Fibroblast of gingiva (primary cell): ENCODE data around the gene RANBP10.

Source experiments
- DNase-seq: peaks from one replicate; pipeline ENCODE4 v3.0.0-alpha.2; 2011; ENCODE audit warnings: low read depth

RANBP10 gene

DNA sequence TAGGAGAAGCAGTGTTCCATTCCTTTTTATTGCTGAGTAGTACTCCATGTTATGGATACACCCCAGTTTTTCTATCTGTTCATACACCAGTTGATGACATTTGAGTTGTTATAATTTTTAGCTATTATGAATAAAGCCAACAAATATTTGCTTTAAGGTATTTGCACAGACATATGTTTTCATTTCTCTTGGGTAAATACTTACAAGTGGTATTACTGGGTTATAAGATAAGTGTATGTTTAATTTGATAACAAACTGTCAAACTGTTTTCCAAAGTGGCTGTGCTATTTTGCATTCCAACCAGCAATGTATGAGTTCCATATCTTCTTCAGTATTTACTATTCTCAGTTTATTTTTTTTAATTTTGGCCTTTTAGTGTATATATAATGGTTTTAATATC, 59.5 kb downstream of the RANBP10 start:
- no peak for DNase-seq

DNA sequence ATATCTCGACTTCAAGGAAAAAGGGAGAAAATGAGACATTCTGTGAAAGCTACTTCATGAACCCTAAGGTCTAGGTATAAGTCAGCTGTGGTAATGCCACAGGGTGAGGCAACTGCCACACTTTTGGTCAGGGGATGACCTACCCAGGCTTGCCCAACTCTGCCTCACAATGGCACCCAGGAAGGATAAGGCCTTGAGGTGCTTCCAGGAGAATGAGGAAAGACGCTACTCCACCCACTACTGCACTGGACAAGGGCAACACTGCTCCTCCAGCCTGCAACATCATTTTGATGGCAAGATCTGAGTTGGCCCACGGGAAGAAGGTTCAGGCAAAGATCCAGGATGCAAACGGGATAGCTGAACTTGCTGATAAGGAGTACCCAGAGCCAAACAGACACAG, 65.2 kb downstream of the RANBP10 start:
- DNase-seq = no peak

DNA sequence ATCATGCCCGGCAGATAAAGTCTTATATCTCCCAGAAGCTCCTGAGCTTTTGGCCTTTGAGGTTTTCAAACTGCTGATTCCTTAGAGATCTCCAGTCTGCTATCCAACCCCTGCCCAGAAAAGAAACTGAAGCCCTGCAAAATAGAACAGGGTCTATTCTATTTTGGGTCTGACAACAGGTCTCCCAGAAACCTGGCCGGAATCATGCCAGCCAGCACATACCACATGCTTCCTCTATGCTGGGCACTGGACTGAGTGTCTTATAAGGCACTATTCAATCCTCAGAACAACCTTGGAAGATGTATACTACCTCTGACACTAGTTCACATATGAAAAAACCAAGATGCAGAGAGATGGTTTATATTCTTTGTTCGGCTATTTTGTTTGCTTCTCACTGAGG, 66.0 kb downstream of the RANBP10 start:
- no peak for DNase-seq

DNA sequence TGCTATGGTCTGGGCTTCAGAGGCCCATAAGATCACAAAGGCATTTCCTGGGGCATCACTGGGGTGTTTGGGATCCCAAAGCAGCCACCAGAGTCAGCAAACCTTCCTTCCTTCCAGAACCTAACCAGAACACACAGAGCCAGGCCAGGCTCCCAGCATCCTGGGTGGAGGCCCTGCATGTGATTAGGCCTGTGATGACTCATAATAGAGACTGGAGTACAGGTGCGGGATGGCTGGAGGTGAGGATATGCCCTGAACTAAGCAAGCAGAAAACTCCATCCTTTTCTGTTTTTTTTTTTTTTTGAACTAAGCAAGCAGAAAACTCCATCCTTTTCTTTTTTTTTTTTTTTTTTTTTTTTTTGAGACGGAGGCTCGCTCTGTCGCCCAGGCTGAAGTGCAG, 69.5 kb downstream of the RANBP10 start:
- no peak for DNase-seq

DNA sequence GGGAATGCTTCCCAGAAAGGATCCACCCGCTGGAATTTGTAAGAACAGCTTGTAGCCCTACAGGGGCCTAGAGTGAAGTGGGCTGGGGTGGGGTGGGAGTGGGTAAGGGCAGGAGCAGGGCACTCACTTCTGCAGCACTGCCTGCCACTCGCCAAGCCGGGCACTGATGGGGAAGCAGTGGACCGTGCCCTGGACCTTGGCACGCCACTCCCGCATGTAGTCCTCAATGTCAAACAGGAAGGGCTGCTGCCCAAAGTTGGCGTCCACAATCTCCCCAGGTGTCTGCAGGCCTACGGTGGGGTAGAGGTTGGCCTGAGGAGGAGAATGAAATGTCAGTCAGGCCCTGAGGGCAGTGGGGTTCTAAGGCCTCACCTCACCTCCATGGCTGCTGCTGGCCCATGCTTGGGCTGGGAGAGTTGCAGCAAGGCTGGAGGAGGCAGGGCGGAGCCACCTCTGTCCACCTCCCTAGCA, 71.6 kb downstream of the RANBP10 start:
- DNase-seq = no peak

DNA sequence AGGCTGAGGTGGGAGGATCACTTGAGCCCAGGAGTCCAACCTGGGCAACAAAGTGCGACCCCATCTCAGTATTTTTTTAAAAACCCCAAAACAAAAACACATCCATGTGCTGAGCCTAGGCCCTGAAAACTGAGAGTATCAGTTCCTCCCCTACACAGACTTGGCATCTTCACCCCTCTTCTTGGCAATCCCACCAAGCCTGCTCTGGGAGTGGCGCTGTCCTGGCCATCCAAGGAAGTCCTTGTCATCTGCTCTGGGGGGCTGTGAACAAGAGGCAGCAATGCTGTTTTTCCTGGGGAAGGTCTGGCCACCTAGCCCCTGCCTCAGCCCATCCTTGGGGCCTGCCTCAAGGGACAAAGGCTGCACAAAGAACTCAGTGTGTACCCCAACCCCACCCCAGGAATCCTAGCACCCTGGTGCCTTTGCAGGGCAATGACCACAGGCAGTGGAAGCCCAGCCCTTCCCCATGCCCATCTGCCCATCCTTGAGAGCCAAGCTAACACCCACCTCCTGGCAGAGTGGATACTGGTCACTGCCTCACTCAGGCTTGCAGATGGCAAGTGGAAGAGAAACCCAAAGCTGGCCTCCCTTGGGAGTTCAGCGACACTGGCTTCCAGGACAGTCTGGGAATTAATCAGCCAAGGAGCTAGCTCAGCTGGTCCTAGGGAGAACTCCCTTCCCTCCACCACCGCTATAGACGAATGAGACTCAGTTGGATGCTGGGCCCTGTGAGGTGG, 72.5 kb downstream of the RANBP10 start:
- DNase-seq = no peak

DNA sequence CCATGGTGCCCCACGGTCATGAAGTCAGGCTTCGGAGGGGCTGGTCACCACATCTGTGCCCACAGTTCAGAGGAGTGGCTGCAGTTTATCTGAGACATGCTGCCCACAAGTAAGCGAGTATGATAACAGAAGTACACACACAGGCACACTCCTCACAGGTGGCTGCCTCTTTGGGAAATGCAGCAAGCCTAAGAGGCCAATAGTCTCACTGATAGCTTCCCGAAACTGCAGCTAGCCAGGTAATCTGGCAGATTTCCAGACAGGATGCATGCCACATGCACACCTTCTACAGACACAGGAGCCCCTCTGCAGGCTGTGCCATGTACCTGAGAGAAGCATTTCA, 74.6 kb downstream of the RANBP10 start:
- DNase-seq = no peak

DNA sequence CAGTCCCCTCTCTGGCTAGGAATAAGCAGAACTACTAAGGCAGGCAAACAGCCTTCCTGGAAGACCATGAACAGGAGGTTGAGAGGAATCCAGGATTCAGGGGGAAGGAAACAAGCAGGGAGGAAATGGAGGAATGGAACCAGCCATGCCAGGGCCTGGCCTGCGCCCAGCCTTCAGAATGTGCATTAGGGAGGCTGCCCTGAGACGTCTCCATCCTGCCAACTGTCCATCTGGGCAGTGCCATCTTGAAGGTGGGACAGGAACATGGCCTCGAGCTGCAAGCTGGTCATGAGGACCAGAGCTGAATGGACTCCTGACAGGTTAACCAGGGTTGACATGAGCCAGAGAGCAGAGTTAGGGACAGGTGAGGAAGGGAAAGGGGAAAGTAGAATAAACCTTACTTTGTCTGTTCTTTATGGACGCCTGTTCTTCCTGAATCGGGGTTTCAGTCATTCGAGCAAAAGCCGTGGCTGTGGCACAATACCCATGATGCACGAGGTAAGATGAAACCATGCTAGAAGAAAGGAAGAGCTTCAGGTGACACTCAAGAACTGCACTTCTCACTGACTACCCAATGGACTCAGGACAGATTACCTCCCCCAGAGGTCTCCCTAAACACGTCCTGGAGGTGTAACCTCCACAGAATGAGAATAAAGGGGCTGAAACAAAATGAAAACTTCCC, 75.1 kb downstream of the RANBP10 start:
- DNase-seq = no peak

DNA sequence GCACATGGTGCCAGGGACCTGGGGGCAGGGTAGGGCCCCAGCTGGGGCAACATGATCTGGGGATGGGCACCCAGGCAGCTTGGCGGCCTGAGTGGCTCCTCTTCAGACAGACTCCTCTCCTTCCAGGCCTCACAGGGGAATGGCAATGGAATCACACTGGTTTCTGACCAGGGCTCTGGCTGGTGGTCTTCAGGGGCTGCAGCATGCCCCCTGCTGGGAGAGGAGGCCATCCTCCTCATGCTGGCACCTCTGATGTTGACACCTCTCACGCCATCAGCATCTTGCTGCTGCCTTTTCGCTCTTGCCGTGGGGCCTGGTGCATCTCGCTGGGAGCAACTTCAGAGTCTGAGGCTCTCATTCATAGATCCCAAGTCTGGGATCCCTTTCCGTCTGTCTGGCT, 76.0 kb downstream of the RANBP10 start:
- DNase-seq = no peak

DNA sequence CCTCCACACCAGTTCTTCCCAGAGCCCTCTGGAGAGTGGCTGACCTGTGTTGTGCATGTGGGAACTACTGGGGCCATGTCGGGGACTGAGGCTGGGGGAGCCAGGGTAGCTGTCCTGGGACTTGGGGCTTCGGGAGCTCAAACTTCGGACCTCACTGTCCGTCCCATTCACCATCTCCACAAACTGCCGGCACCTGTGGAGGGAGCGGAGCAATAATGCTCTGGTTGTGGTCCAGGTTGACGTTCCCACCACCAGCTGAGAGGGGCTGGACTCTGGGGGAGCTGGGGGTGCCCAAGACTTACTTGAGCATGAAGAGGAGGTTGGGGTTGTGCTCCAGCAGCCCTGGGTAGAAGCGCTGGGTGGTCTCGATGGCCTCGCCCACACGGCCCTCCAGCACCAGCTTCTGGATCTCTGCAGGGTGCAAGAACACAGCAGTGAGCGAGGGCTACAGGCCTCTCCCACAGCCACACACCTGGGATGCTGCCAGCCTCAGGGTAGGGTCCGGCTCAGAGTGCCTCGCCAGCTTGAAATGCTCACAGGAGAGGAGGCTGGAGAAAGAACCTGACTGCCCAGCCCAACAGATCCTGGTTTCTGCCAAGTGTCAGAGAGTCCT, 76.6 kb downstream of the RANBP10 start:
- DNase-seq = no peak

DNA sequence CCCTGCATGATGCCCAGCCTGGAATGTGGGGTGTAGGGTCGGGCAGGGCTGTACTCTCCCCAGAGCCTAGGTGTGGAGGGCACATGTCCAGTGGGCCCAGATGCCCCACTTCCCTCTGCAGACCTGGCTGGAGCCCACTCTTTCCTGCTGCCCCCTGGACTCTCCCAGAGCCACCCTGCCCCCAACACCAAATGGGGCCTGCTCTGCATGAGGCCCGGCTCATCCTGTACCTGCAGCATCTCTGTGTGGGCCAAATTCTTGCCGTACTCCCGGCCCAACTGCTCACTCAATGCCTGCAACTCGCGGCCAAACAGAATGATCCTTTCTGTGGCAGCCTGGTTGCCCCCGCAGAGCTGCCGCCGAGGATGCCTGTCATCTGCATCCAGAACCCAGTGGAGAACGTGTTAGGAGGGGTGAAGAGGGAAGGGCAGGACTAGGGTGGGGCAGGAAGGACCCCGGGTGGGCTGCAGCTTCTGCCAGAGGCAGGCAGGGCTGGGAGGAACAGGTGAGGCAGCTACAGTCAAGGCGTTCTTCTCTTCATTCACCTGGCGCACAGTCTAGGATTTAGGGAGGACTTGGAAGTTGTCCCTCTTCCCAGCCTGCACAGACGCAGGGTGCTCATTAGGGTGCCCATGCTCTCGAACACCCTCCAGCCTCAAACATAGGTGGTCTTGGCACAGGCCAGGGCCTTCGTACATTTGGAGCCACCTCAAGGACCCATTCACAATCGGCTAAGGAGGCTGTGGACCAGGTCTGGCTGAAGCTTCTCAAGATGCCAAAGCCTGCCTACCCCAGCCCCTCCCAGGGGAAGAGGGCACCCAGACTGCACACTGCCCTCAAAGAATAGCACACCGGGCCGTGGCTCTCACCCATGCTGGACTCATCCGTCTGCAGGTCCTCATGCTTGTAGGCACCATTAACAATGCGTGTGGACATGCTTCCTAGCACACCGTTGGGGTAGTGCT, 78.6 kb downstream of the RANBP10 start:
- no peak for DNase-seq

DNA sequence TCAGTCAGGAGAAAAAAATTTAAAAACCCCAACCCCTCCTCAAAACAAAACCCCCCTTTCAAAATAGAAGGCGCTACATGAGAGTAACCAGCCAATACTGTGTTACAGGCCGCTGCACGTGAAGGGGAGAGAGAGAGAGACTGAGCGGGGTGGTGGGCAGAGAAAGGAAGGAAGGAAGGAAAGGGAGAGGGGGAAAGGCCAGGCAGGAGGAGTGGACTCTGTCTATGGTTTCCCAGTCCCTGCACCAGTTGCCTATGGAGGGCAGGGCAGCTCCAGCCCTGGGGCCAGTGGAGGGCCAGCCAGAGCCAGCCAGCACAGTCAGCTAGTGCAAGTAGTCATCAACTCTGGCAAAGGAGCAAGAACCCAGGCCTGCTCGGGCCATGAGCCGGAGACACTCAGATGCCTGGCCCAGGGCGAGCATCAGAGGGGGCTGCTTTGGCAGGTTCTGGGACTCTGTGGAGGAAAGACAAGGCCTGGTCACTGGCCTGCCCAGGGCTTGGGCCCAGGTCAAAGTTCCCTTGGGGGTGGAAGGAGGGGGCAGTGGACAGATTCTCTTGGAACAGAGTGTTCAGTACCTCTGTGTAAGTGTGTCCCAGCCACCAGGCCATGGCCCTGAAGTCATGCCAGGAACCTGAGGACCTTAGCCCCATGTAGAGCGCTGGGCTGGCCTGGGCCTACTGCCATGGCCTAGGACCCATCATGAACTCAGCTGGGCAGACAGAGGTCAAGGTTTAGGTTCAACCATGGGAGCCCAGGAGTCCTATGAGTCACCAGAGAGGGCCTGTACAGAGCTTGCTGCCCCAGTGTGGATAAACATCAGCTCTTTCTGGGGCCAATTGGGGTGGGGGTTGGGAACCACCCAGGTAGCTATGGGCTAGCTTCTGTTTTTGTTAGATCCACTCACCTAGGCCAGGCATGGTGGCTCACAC, 80.0 kb downstream of the RANBP10 start:
- DNase-seq = no peak

DNA sequence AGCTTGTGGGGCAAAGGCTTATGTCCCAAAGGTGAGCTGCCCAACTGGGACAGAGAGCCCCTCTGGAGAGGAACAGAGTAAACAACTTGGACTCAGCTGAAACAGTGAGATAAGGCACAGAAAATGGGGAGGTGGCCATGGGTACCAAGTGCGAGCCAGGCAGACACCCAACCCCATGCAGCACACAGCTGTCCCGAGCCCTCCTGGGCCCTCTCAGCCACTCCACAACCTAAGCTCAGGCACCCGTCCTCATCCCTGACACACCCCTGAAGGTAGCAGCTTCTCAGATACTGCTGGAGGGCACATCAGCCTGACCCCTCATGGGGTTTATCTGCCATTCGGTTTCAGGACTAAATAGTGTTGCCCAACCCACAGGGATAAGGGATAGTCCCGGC, 82.5 kb downstream of the RANBP10 start:
- no peak for DNase-seq

DNA sequence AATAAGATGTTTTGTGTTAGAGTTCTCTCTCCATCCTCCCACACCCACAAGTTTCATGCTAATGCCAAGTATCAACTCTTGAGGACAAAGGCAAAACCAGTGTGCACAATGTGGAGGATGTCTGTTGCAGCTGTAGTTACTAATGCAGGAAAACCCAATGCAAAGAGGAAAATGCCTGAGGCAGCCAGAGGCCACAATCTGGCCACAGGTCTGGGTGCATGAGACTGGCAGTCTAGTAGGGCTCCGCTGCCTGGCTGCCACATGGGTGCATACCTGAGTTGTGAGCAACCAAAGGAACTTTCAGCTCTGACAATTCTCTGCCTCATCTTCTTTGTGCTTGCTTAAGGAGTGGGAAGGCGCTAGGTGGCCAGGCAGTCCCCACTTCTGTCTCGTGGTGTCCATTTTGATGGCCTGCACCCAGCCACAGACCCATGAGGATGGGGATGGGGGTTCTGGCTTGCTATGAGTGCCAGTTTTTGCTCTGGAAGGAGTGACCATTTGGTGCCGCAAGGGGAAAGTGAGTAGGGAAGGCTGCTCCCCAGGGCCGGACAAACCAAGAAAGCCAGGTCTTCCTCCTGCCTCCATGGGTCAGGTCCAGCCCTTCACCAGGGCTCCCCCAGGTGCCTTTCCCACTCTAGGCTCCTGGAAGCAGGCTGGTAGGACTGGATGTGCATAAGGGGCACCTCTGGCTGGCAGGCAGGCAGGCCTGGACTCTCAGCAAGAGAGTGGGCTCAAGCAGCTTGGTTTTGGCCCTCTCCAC, 83.0 kb downstream of the RANBP10 start:
- DNase-seq = peak; percentile 56

DNA sequence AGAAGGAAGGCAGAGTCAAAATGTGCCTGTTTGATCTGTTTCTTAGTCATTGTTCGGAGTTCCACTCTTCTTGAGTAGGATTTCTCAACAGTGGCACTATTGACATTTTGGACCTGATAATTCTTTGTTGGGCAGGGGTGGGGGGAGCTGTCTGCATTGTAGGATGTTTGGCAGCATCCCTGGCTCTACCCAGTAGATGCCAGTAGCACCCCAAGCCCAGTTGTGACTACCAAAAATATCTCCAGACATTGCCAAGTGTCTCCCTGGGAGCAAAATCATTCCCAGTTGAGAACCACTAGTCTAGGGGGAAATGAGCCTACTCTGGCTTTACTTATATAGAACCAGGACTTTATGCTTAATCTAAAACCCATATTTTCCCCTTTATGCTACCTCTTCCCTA, 86.1 kb downstream of the RANBP10 start:
- no peak for DNase-seq

DNA sequence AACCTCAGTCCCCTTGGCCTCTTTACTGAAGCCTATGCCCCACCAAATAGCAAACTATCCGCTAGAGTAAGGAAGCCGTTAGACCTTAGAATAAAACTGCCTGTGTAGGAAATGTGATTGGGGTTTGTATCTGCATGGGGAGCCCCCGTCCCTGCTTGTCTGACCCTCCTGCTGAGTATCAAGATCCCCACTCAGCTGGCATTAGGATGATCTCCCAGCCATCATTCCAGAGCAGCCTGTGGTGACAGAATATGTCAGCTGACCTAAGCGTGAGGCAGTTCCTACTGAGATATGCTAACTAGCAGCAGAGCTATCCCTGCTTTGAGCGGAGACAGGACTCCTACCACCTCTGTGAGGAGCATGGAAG, 86.6 kb downstream of the RANBP10 start:
- DNase-seq = peak; percentile 47

DNA sequence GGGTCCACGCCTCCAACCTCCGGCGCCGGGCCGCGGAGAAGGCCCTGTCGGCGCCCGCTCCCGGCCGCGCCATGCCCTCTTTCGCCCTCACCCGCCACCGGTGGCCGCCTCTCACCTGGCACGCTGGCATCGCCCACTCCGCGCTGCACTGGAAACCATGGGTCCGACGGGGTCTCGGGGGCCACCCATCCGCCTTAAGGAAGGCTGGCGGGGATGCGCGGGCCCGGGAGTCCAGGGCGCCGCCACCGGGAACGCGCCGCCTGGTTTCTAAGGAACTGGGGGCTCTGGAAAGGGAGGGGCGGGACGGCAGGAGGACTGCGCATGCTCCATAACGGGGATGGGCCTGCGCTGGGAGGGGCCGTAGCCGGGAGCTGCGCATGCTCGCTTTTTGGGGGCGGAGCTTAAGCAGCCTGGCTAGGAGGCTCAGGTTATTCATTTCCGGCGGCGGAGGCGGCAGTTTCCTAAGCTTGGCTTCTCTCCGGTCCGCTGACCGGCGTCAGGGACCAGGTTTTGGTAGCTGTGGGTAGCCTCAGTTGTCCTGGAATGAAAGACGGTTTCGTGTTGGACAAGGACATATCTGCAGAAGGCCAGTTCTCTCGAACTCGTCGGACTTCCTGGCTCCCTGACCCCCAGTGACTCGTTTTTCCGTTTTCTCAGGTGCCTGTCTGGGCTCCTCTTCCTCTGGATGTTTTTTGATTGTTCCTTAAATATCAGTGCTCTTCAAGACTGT, 87.1 kb downstream of the RANBP10 start, which contains the start of gene GFOD2:
TSS of gene GFOD2 (minus strand) at position 269 of the 730 bp plus-strand sequence. CDS start 33,601 bp downstream, outside the sequence.
- peak; percentile 89 for DNase-seq

DNA sequence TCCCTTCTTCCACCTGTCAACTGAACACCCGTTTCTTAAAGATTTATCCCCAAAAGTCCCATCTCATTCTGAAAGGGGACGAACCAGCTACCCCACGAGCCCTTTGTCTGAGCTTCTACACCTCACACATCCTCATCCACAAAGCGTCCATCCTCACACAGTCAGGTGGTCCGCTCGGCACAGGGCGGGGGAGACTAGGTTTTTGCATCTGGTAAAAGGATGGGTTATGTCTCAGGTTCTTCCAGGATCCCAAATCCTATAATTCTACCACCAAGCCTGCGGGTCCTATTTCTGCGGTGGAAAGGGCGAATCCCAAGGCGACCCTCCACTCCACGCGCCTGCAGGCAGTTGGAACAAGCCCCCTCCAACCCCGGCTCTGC, 87.7 kb downstream of the RANBP10 start:
- DNase-seq = no peak

DNA sequence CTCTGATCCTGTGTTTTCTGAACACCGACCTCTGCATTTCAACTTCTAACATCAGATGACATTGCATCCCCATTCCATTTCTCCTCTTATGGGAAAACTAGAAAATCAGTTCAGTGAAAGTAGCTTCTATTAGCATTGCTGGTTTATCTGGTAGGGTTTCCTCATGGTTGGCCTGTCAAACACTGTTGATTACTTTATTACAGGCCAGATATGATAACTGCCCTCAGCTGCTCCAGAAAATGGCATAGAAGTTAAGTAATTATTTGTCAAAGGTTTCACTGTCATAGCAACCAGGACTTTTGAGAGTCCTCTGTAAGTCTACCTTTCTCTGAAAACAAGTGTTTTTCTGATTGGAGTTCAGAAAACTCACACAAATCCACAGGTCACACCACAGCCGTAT, 90.3 kb downstream of the RANBP10 start:
- no peak for DNase-seq

DNA sequence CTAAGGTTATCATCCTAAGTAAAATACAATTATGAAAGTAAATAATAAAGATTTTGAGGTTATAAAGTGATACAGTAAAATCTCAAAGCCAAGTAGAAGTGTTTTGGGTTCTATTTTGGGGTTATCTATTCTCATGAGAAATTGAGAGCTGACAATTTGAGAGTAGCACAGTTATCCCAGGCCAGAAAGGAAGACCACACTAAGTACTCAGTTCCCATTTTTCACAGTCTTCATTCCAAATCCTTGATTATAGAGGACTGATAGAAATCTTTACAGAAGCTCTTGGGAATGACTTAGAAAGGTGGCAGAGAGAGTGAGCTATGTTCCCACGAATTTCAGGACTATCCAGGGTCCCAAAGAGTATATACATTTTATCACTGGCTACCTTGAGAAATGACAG, 91.8 kb downstream of the RANBP10 start:
- no peak for DNase-seq
